Neutrophil (primary cell): Measurements from ENCODE around the gene PTGS2.
A peak's percentile ranks its signal among the peaks of the same experiment; 100 is the strongest.
"Not testable (repeated sequence)": the region's sequence is repeated elsewhere in the genome, so short reads cannot be mapped to it uniquely, and the experiment has no call there.

ENCODE experiments used
- H3K27ac ChIP-seq: fragments of 200-600 bp; sonication (generic); 2 replicates; pipeline ENCODE4 v1.5.1; 2016; ENCODE audit warnings: mild to moderate bottlenecking, moderate library complexity
- H3K27me3 ChIP-seq: fragments of 200-600 bp; sonication (generic); 2 replicates; pipeline ENCODE4 v1.6.0; 2016; ENCODE audit warnings: mild to moderate bottlenecking
- H3K36me3 ChIP-seq: fragments of 200-600 bp; sonication (generic); 2 replicates; pipeline ENCODE4 v1.5.1; 2017
- H3K4me1 ChIP-seq, 2 experiments: fragments of 200-600 bp in 1 of 2; sonication (generic) in 1 of 2; 1 replicate in 1 of 2; 2 replicates in 1 of 2; pipeline versions ENCODE4 v1.5.1 to v1.6.1; 2013 to 2016; ENCODE audit warnings: low read depth in 1 of 2, low read length in 1 of 2, mild to moderate bottlenecking in 1 of 2, moderate library complexity in 1 of 2; ENCODE audit not compliant: control insufficient read depth in 1 of 2, insufficient read depth in 1 of 2
- H3K4me3 ChIP-seq, 2 experiments: fragments of 200-600 bp in 1 of 2; sonication (generic) in 1 of 2; 1 replicate in 1 of 2; 2 replicates in 1 of 2; pipeline ENCODE4 v1.5.1; 2013 to 2016; ENCODE audit warnings: low read depth in 1 of 2, low read length in 1 of 2, mild to moderate bottlenecking in 1 of 2, moderate library complexity in 1 of 2
- H3K9me3 ChIP-seq: fragments of 200-600 bp; sonication (generic); 2 replicates; pipeline ENCODE4 v1.5.1; 2016
- TF ChIP-seq, protein P1 (sequence below): fragments of 200-600 bp; sonication (generic); IDR thresholded peaks from 2 replicates; pipeline ENCODE4 v1.5.1; 2016; ENCODE audit warnings: antibody characterized with exemption

The PTGS2 gene

DNA sequence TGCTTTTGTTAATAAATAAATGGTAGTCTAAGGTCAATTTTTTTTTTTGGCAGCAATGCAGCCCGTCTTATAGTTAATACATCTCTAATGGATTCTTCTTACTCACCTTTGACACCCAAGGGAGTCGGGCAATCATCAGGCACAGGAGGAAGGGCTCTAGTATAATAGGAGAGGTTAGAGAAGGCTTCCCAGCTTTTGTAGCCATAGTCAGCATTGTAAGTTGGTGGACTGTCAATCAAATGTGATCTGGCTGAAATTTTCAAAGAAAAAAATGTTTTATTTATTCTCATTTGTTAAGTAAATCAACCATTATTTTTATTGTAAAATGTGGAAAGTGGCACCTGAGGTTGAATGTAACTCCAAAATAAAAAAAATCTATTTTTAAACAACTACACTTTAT lies 2.1 kb downstream of the PTGS2 start:
- peaks cover 45 to 58% of the 10 kb centered on the region in 2 experiments for H3K4me1 ChIP-seq
- peaks cover 63% of the 10 kb centered on the region for H3K36me3 ChIP-seq
- TF ChIP-seq, protein P1, sequence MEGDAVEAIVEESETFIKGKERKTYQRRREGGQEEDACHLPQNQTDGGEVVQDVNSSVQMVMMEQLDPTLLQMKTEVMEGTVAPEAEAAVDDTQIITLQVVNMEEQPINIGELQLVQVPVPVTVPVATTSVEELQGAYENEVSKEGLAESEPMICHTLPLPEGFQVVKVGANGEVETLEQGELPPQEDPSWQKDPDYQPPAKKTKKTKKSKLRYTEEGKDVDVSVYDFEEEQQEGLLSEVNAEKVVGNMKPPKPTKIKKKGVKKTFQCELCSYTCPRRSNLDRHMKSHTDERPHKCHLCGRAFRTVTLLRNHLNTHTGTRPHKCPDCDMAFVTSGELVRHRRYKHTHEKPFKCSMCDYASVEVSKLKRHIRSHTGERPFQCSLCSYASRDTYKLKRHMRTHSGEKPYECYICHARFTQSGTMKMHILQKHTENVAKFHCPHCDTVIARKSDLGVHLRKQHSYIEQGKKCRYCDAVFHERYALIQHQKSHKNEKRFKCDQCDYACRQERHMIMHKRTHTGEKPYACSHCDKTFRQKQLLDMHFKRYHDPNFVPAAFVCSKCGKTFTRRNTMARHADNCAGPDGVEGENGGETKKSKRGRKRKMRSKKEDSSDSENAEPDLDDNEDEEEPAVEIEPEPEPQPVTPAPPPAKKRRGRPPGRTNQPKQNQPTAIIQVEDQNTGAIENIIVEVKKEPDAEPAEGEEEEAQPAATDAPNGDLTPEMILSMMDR, result no peak
- H3K27ac ChIP-seq, result peak overlapping the region; percentile 96
- H3K27me3 ChIP-seq, result no peaks in the 10 kb centered on the region
- H3K9me3 ChIP-seq, result no peaks in the 10 kb centered on the region
- H3K4me3 ChIP-seq, result peak overlapping the region; percentile 87 to 89

DNA sequence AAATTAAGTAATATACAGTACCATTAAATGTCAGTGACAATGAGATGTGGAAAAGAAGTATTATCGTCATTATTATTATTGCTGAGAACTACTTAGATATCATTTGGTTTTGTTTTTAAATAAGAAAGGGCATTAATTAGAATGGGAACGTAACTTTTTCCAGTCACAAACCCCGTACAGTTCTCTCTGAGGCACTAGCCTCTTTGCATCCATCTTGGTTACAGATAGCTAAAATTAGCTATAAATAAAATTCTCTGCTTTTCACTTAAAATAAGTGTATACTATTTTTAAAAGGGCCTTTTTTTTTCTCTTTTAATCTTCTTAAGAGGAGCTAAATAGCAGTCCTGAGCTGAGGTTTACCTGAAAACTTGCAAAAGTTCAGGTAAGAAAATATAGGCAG lies 7.6 kb downstream of the PTGS2 start:
- Histone ChIP-seq H3K9me3 (no peaks in the 10 kb centered on the region), H3K36me3 (peaks cover 69% of the 10 kb centered on the region), H3K4me3 (no peak overlapping the region), H3K27me3 (no peaks in the 10 kb centered on the region), H3K27ac (peak overlapping the region; percentile 51), H3K4me1 (peaks cover 4 to 18% of the 10 kb centered on the region in 2 experiments)
- TF ChIP-seq, protein P1, result no peak

DNA sequence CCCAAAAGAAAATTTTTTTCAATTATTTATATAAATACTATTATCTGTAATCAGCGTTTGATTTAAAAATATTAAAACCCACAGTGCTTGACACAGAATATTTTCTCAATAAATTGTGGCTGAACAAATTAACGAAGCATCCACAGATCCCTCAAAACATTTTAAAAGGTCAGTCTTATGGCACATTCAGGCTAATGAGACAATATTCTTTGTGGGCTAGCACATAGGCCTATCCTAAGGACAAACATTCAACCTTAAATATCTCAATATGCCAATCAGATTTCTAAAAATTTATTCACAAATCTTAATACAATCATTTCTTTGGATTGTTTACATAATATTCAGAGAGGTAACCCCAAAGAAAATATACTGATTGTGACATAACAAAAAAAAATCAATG lies 8.1 kb downstream of the PTGS2 start:
- H3K27ac ChIP-seq, result peak overlapping the region; percentile 51
- H3K9me3 ChIP-seq, result no peaks in the 10 kb centered on the region
- H3K27me3 ChIP-seq, result no peaks in the 10 kb centered on the region
- peaks cover 64% of the 10 kb centered on the region for H3K36me3 ChIP-seq
- no peak overlapping the region for H3K4me3 ChIP-seq
- TF ChIP-seq, protein P1, result no peak
- peaks cover 4 to 13% of the 10 kb centered on the region in 2 experiments for H3K4me1 ChIP-seq

DNA sequence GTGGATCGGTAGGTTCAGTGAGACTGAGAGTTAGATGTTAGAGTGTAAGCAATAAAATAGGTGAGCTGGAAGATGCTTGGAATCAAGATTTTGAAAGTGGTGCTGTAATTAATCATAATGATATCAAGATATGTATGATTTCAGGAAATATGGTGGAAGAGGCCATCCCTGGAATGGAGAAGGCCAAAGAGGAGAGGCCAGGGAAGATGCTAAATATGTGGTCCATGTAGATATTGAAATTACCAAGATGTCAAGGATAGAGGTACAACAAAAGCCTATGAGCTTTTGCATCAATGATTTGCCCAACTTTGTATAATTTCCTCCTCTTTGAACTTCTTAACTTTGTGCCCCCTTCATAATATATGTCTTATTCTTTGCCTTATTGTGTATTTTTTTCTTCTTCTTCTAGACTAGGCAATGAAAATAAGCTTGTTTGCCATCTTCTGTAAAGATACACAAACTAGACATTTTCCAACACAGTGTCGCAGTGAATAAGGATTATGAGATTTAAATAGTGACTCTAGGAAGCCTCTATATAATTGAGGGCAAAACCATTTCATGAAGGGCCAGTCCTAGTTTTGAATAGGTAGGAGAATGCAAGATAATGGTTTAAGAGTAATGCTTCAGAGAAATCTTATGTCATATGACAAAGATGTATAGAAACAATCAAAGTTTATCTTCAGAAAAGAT lies 8.9 kb downstream of the PTGS2 start:
- H3K36me3 ChIP-seq, result peaks cover 55% of the 10 kb centered on the region
- peak overlapping the region; percentile 37 for H3K27ac ChIP-seq
- H3K27me3 ChIP-seq, result no peaks in the 10 kb centered on the region
- H3K4me1 ChIP-seq, result peaks cover 2 to 10% of the 10 kb centered on the region in 2 experiments
- TF ChIP-seq, protein P1, result no peak
- H3K9me3 ChIP-seq, result no peaks in the 10 kb centered on the region
- no peak overlapping the region for H3K4me3 ChIP-seq

DNA sequence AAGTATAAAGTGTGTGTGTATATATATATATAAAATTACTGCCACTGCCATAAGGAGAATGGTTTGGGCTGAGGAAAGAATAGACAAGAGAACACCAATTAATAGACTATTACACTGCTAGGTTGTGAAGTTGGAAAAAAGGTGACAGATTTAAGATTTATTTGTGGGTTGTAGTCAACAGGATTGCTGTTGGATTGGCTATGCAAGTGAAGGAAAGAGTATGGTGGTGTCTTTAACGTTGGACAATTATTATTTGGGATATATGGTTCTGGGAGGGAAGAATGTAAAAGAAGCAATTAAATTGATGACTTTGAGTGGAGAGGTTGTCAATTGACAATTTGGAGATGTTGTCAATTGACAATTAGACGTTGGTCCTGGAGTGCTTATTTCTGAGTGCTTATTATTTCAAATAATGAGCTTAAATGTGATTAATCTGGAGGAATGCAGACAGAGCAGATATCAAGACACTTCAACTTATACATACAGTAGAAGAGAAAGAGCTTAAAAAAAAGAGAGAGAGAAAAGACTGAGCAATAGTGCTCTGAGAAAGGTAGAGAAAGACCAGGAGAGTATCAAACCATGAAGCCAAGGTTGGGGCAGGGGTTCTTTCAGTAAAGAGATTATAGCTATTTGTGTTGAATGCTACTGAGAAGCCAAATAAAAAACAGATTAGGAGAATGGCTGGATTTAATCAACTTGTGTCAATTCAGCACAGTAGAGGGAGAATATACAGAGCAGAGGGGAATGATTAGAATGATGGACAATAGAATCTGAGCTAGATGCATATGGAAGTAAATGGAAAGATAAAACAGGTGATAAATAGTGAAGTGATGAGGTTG lies 9.7 kb downstream of the PTGS2 start:
- no peaks in the 10 kb centered on the region for H3K9me3 ChIP-seq
- peaks cover 48% of the 10 kb centered on the region for H3K36me3 ChIP-seq
- H3K27ac ChIP-seq, result peak overlapping the region; percentile 37
- H3K27me3 ChIP-seq, result no peaks in the 10 kb centered on the region
- no peak overlapping the region for H3K4me3 ChIP-seq
- TF ChIP-seq, protein P1, result no peak
- H3K4me1 ChIP-seq, result peaks cover 0 to 4% of the 10 kb centered on the region in 2 experiments

DNA sequence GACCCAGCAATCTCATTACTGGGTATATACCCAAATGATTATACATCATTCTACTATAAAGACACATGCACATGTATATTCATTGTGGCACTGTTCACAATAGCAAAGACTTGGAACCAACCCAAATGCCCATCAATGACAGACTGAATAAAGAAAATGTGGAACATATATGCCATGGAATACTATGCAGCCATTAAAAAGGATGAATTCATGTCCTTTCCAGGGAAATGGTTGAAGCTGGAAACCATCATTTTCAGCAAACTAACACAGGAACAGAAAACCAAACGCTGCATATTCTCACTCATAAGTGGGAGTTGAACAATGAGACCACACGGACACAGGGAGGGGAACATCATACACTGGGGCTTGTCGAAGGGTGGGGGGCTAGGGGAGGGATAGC lies 10.4 kb downstream of the PTGS2 start:
- not testable (repeated sequence) for H3K27me3 ChIP-seq, H3K9me3 ChIP-seq, H3K4me3 ChIP-seq, H3K27ac ChIP-seq, H3K4me1 ChIP-seq
- peaks cover 40% of the 10 kb centered on the region for H3K36me3 ChIP-seq

DNA sequence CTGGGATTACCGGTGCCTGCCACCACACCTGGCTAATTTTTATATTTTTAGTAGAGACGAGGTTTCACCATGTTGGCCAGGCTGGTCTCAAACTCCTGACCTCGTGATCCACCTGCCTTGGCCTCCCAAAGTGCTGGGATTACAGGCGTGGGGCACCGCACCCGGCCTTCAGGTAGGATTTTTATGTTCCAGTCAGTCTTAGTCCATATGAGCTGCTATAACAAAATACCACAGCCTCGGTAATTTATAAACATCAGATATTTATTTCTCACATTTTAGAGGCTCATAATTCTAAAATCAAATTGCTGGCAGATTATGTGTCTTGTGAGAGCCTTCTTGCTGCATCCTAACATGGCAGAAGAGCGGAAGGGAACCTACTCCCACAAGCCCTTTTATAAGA lies 16.0 kb downstream of the PTGS2 start:
- H3K36me3 ChIP-seq, H3K9me3 ChIP-seq, H3K27ac ChIP-seq, H3K4me3 ChIP-seq, H3K27me3 ChIP-seq: not testable (repeated sequence)
- peaks cover 17 to 21% of the 10 kb centered on the region in 2 experiments for H3K4me1 ChIP-seq
